H1 (cell line): ENCODE data around the gene KLF16. TPM values are rescaled to one million over a fixed set of nuclear protein-coding genes. Genes with fewer than 3 reads are reported as not detected.
A peak's percentile ranks its signal among the peaks of the same experiment; 100 is the strongest.

ENCODE experiments used
- CTCF ChIA-PET: fragments of 300-600 bp; sonication (Branson Sonifier 250); formaldehyde crosslinking; loops from one replicate; lab custom pipeline; 2021; ENCODE audit not compliant: partially characterized antibody; lab: Charles Lee
- POLR2A ChIA-PET: fragments of 300-600 bp; sonication (Branson Sonifier 250); formaldehyde crosslinking; loops from one replicate; lab custom pipeline; 2021; ENCODE audit warnings: inconsistent platforms; ENCODE audit not compliant: partially characterized antibody; lab: Charles Lee
- DNase-seq, 2 experiments: peaks; one replicate each; pipeline versions ENCODE4 v3.0.0 to v3.0.0-alpha.2; 2010 to 2022; ENCODE audit warnings: low spot score in 2 of 2, low read depth in 1 of 2, mixed read lengths in 1 of 2
- FAIRE-seq: peaks from 2 replicates; lab custom pipeline; 2011; peaks lifted over from hg19 to GRCh38; lab: Jason Lieb, UNC
- H2AFZ ChIP-seq: 2 replicates; pipeline ENCODE4 v1.8.1; 2012; ENCODE audit warnings: low read length, inconsistent platforms
- H2AK5ac ChIP-seq: 2 replicates; pipeline ENCODE4 v1.6.1; 2013; ENCODE audit warnings: low read depth, low read length
- H2BK120ac ChIP-seq: replicated peaks from 2 replicates; pipeline ENCODE3; 2013; ENCODE audit warnings: low read depth, low read length, inconsistent platforms
- H2BK12ac ChIP-seq: 2 replicates; pipeline ENCODE4 v1.6.1; 2013; ENCODE audit warnings: low read depth, low read length
- H2BK15ac ChIP-seq: 2 replicates; pipeline ENCODE4 v1.6.1; 2013; ENCODE audit warnings: low read length
- H2BK20ac ChIP-seq: 2 replicates; pipeline ENCODE4 v1.6.1; 2013; ENCODE audit warnings: low read length
- H2BK5ac ChIP-seq: 2 replicates; pipeline ENCODE4 v1.6.1; 2013; ENCODE audit warnings: low read depth, low read length
- H3K14ac ChIP-seq: 2 replicates; pipeline ENCODE4 v1.6.1; 2013; ENCODE audit warnings: inconsistent platforms; ENCODE audit not compliant: insufficient read length
- H3K18ac ChIP-seq: 2 replicates; pipeline ENCODE4 v1.6.1; 2013; ENCODE audit warnings: low read length; ENCODE audit errors: extremely low read depth
- H3K23ac ChIP-seq: 2 replicates; pipeline ENCODE4 v1.6.1; 2013; ENCODE audit warnings: inconsistent platforms; ENCODE audit not compliant: insufficient read length
- H3K23me2 ChIP-seq: 2 replicates; pipeline ENCODE4 v1.6.1; 2013; ENCODE audit warnings: low read depth, low read length
- H3K27ac ChIP-seq: 2 replicates; pipeline ENCODE4 v1.6.1; 2011; ENCODE audit warnings: low read depth, low read length, inconsistent platforms
- H3K27me3 ChIP-seq, 4 experiments: replicated peaks in 1 of 4; 1 replicate in 1 of 4; 2 replicates in 3 of 4; pipeline versions ENCODE4 v1.6.1 to v1.8.1; 2011 to 2013; ENCODE audit warnings: low read length in 3 of 4, mild to moderate bottlenecking in 3 of 4, inconsistent platforms in 2 of 4, mixed read lengths in 2 of 4, moderate library complexity in 1 of 4; ENCODE audit not compliant: control insufficient read depth in 3 of 4, insufficient read depth in 3 of 4; ENCODE audit errors: extremely low read depth in 1 of 4
- H3K36me3 ChIP-seq, 4 experiments: 2 replicates each; pipeline versions ENCODE4 v1.6.1 to v1.8.1; 2011 to 2013; ENCODE audit warnings: mild to moderate bottlenecking in 4 of 4, low read length in 3 of 4, moderate library complexity in 2 of 4, control low read depth in 1 of 4, inconsistent platforms in 1 of 4; ENCODE audit not compliant: insufficient read depth in 4 of 4, control insufficient read depth in 2 of 4
- H3K4ac ChIP-seq: replicated peaks from 2 replicates; pipeline ENCODE3; 2013; ENCODE audit warnings: low read length, low read depth, mixed read lengths, inconsistent platforms; ENCODE audit not compliant: insufficient read length
- H3K4me1 ChIP-seq, 4 experiments: replicated peaks in 1 of 4; 1 replicate in 1 of 4; 2 replicates in 3 of 4; pipeline versions ENCODE4 v1.6.1 to v1.8.1; 2011 to 2013; ENCODE audit warnings: low read length in 3 of 4, inconsistent platforms in 2 of 4, mixed read lengths in 1 of 4; ENCODE audit not compliant: insufficient read depth in 4 of 4, control insufficient read depth in 3 of 4
- H3K4me2 ChIP-seq, 2 experiments: 2 replicates each; pipeline versions ENCODE4 v1.6.1 to v1.8.1; 2011 to 2013; ENCODE audit warnings: low read depth in 2 of 2, low read length in 2 of 2, control low read depth in 1 of 2, inconsistent platforms in 1 of 2, mild to moderate bottlenecking in 1 of 2; ENCODE audit not compliant: insufficient read depth in 1 of 2
- H3K4me3 ChIP-seq, 4 experiments: fragments of 200-600, 300-600 bp in 1 of 4; sonication (generic), shearing (Covaris generic), sonication (Bioruptor Twin) in 1 of 4; 2 replicates each; pipeline versions ENCODE4 v1.5.1 to v1.8.1; 2011 to 2016; ENCODE audit warnings: low read length in 4 of 4, low read depth in 3 of 4, control low read depth in 2 of 4, inconsistent platforms in 2 of 4, mild to moderate bottlenecking in 2 of 4, mixed read lengths in 1 of 4, moderate library complexity in 1 of 4; ENCODE audit not compliant: insufficient read depth in 2 of 4; ENCODE audit errors: extremely low read depth in 1 of 4
- H3K56ac ChIP-seq: replicated peaks from 2 replicates; pipeline ENCODE3; 2013; ENCODE audit warnings: low read depth, mild to moderate bottlenecking, mixed read lengths, low read length, inconsistent platforms; ENCODE audit not compliant: insufficient read length
- H3K79me1 ChIP-seq: 2 replicates; pipeline ENCODE4 v1.6.1; 2013; ENCODE audit warnings: low read depth, low read length, control low read depth
- H3K79me2 ChIP-seq, 2 experiments: 2 replicates each; pipeline versions ENCODE4 v1.6.1 to v1.8.1; 2012 to 2013; ENCODE audit warnings: low read length in 2 of 2, mild to moderate bottlenecking in 2 of 2, inconsistent platforms in 1 of 2; ENCODE audit not compliant: insufficient read depth in 2 of 2, control insufficient read depth in 1 of 2
- H3K9ac ChIP-seq, 4 experiments: replicated peaks in 1 of 4; 1 replicate in 1 of 4; 2 replicates in 3 of 4; pipeline versions ENCODE4 v1.6.1 to v1.8.1; 2011 to 2013; ENCODE audit warnings: low read depth in 3 of 4, low read length in 3 of 4, control low read depth in 2 of 4, mild to moderate bottlenecking in 2 of 4, moderate library complexity in 2 of 4, inconsistent platforms in 1 of 4; ENCODE audit errors: extremely low read depth in 1 of 4
- H3K9me3 ChIP-seq, 2 experiments: 2 replicates each; pipeline versions ENCODE4 v1.6.1 to v1.8.1; 2012 to 2013; ENCODE audit warnings: mild to moderate bottlenecking in 2 of 2, moderate library complexity in 2 of 2, control low read depth in 1 of 2, inconsistent platforms in 1 of 2, low read depth in 1 of 2, low read length in 1 of 2, mixed read lengths in 1 of 2; ENCODE audit not compliant: insufficient read depth in 2 of 2
- H4K20me1 ChIP-seq, 2 experiments: replicated peaks in 1 of 2; 2 replicates each; pipeline versions ENCODE3 to v1.8.1; 2011 to 2013; ENCODE audit warnings: inconsistent platforms in 2 of 2, low read length in 2 of 2, mild to moderate bottlenecking in 1 of 2; ENCODE audit not compliant: insufficient read depth in 2 of 2, control insufficient read depth in 1 of 2
- H4K5ac ChIP-seq: 2 replicates; pipeline ENCODE4 v1.6.1; 2013; ENCODE audit warnings: low read length, low read depth, mixed read lengths, inconsistent platforms; ENCODE audit not compliant: insufficient read length
- H4K8ac ChIP-seq: 2 replicates; pipeline ENCODE4 v1.8.0; 2013; ENCODE audit warnings: mild to moderate bottlenecking, moderate library complexity, low read length, inconsistent platforms; ENCODE audit not compliant: insufficient read depth; ENCODE audit errors: extremely low read depth
- H4K91ac ChIP-seq: replicated peaks from 2 replicates; pipeline ENCODE3; 2013; ENCODE audit warnings: low read length, mixed read lengths, inconsistent platforms; ENCODE audit not compliant: insufficient read length
- CHD1 ChIP-seq: IDR thresholded peaks from 2 replicates; pipeline ENCODE4 v1.6.1; 2012; ENCODE audit warnings: low read depth, low read length, improper control_type of control experiment
- CREB1 ChIP-seq: IDR thresholded peaks from 2 replicates; pipeline ENCODE4 v1.6.1; 2012; ENCODE audit warnings: inconsistent platforms
- EGR1 ChIP-seq: IDR thresholded peaks from 2 replicates; pipeline ENCODE4 v1.6.1; 2011; ENCODE audit warnings: low read depth, low read length, borderline replicate concordance
- GTF2F1 ChIP-seq: IDR thresholded peaks from 2 replicates; pipeline ENCODE4 v1.6.1; 2012; ENCODE audit warnings: low read depth, low read length, improper control_type of control experiment, borderline replicate concordance
- HDAC2 ChIP-seq, 2 experiments: fragments of 300-600 bp in 1 of 2; sonication (generic) in 1 of 2; IDR thresholded peaks; 2 replicates each; pipeline ENCODE4 v1.6.1; 2011 to 2012; ENCODE audit warnings: low read depth in 2 of 2, low read length in 2 of 2, mild to moderate bottlenecking in 2 of 2, moderate library complexity in 2 of 2, borderline replicate concordance in 1 of 2, inconsistent platforms in 1 of 2
- KDM1A ChIP-seq: fragments of 200-600, 300-600 bp; sonication (generic); IDR thresholded peaks from 2 replicates; pipeline ENCODE4 v1.7.1; 2016; ENCODE audit warnings: mild to moderate bottlenecking, low read length, borderline replicate concordance
- MAX ChIP-seq: IDR thresholded peaks from 2 replicates; pipeline ENCODE4 v1.6.1; 2012; ENCODE audit warnings: inconsistent platforms
- POLR2A ChIP-seq, 2 experiments: IDR thresholded peaks; 1 replicate in 1 of 2; 2 replicates in 1 of 2; pipeline ENCODE4 v1.6.1; 2011; ENCODE audit warnings: low read depth in 2 of 2, low read length in 2 of 2, mild to moderate bottlenecking in 2 of 2; ENCODE audit errors: control extremely low read depth in 1 of 2
- POU5F1 ChIP-seq: IDR thresholded peaks from 2 replicates; pipeline ENCODE4 v1.6.1; 2011; ENCODE audit warnings: low read depth, mild to moderate bottlenecking, low read length, moderate library complexity
- RFX5 ChIP-seq: IDR thresholded peaks from 2 replicates; pipeline ENCODE4 v1.6.1; 2011; ENCODE audit warnings: low read depth, low read length, improper control_type of control experiment, borderline replicate concordance
- SIN3A ChIP-seq, 2 experiments: IDR thresholded peaks in 1 of 2; conservative IDR thresholded peaks in 1 of 2; 2 replicates each; pipeline ENCODE4 v1.6.1; 2011 to 2012; ENCODE audit warnings: low read length in 2 of 2, improper control_type of control experiment in 1 of 2, low read depth in 1 of 2, mild to moderate bottlenecking in 1 of 2
- WGBS, 2 experiments: shearing (Covaris generic) in 1 of 2; methylation state at CpG; one replicate each; pipeline versions ENCODE4 v1.1.6 to v1.1.7; 2013 to 2015; ENCODE audit warnings: low lambda C conversion rate in 2 of 2, mixed read lengths in 2 of 2, inconsistent platforms in 1 of 2, low coverage in 1 of 2, missing lambda C conversion rate in 1 of 2; ENCODE audit not compliant: insufficient replicate concordance in 2 of 2, insufficient coverage in 1 of 2, insufficient read length in 1 of 2; ENCODE audit errors: extremely low coverage in 1 of 2, missing lambda C conversion rate in 1 of 2; 5-methylcytosine and 5-hydroxymethylcytosine counted together
- polyA plus RNA-seq, 7 experiments: library from polyadenylated mRNA; depleted of rRNA in 3 of 7; stranded (reverse) in 5 of 7; unstranded in 2 of 7; fragments of >200 nt in 5 of 7; fragments of 200-250 nt in 2 of 7; gene quantifications; 1 replicate in 5 of 7; 2 replicates in 1 of 7; 4 replicates in 1 of 7; pipeline versions ENCODE4 v1.2.1 to v1.2.3, GENCODE V29; 2011 to 2013; ENCODE audit warnings: missing spikeins in 2 of 7, mixed read lengths in 2 of 7
- total RNA-seq: library from RNA; stranded (reverse); fragmentation: NEBNext Ultra II Directional; extraction: Animal tissue kit (Norgen Biotek cat#: 25700); gene quantifications from 2 replicates; pipeline ENCODE4 v1.2.1, GENCODE V29; 2021

KLF16 gene
- total and polyA plus RNA-seq, 2 of the 8 experiments (the other 6 are each of a cell fraction or from before 2014, with no cell fraction given): 14.3 to 45.9 TPM

- Histone ChIP-seq H3K18ac (no peak overlapping the region; the same call in 1 of the 2 replicates), H4K8ac (peak overlapping the region; percentile 91; the same call in 1 of the 2 replicates), H3K23me2 (peaks cover 3% of the 10 kb centered on the region; the same call in 1 of the 2 replicates), H3K23ac (no peak overlapping the region), H3K27me3 (no peaks in the 10 kb centered on the region), H3K4me3 (peak overlapping the region; percentile 75 to 95 (median 88)), H3K14ac (no peak overlapping the region), H4K5ac (no peak overlapping the region), H2BK20ac (no peak overlapping the region), H2AK5ac (no peak overlapping the region), H3K27ac (peak overlapping the region; percentile 100; the same call in 1 of the 2 replicates), H3K9ac (peak overlapping the region; percentile 82 to 99 (median 98)), H4K20me1 (peaks cover 20 to 26% of the 10 kb centered on the region in 2 experiments), H2BK15ac (no peak overlapping the region), H3K56ac (peak overlapping the region; percentile 37), H3K4me2 (peak overlapping the region; percentile 75 to 97), H3K4me1 (peaks cover 0 to 17% (median 13%) of the 10 kb centered on the region in 4 experiments; a peak in 6 of 7 replicates), H3K4ac (no peak overlapping the region), H3K79me1 (peaks cover 23% of the 10 kb centered on the region), H2AFZ (no peak overlapping the region), H4K91ac (no peak overlapping the region), H3K9me3 (no peaks in the 10 kb centered on the region), H3K36me3 (no peaks in the 10 kb centered on the region), H2BK5ac (peak overlapping the region; percentile 100; the same call in 1 of the 2 replicates), H3K79me2 (peaks cover 23 to 54% of the 10 kb centered on the region in 2 experiments), H2BK120ac (no peak overlapping the region), H2BK12ac (no peak overlapping the region)
- ChIA-PET POLR2A (interaction anchor here (0.8 to 1.3 kb wide), 2 partner anchors 10 to 39 kb away, joined by 3 to 5 read pairs; no protein-coding TSS in a partner anchor), CTCF (interaction anchor here (0.7 to 14.9 kb wide), 6 partner anchors 10 to 581 kb away, joined by 3 to 228 read pairs (median 4); no protein-coding TSS in a partner anchor)
- WGBS, 2 experiments: 3% methylated on average over 37 of the region's 72 CpGs; no CpG with 5 or more reads in 1 of the 2 experiments
- peak in 1 of 2 experiments; percentile 65 for DNase-seq
- no peak for FAIRE-seq
- TF ChIP-seq POU5F1: no peak
- TF ChIP-seq EGR1: no peak
- no peak; the same call in none of the 2 replicates for TF ChIP-seq CREB1
- peak; percentile 53 for TF ChIP-seq MAX
- no peak; a peak in 1 of 4 replicates for TF ChIP-seq HDAC2 (IDR thresholded peaks at IDR 0.05; ENCODE audit: borderline replicate concordance in 1 of 2, low read depth in 2 of 2, low read length in 2 of 2)
- TF ChIP-seq RFX5: no peak
- no peak for TF ChIP-seq KDM1A
- TF ChIP-seq SIN3A (conservative IDR thresholded peaks at IDR 0.05 in 1 of 2, IDR thresholded peaks at IDR 0.05 in 1 of 2; ENCODE audit: low read depth in 1 of 2, low read length in 2 of 2): peak; percentile 37 to 82; a peak in 2 of 4 replicates
- TF ChIP-seq GTF2F1: no peak
- no peak for TF ChIP-seq POLR2A (IDR thresholded peaks at IDR 0.05; ENCODE audit: control extremely low read depth in 1 of 2, low read depth in 2 of 2, low read length in 2 of 2)
- TF ChIP-seq CHD1: no peak
Measured at GRCh38 chr19:1847684-1848398, 15.5 kb downstream of the KLF16 start.
